Heart left ventricle (tissue), 13 donors: ENCODE measurements around the gene CTNNA3.

Experiments used
- POLR2A ChIP-seq, 2 donors: fragments of 450-650 bp; IDR thresholded peaks; one replicate each; pipeline ENCODE4 v1.6.1; 2017; ENCODE audit warnings: antibody characterized with exemption in 2 of 2, mild to moderate bottlenecking in 2 of 2, moderate library complexity in 2 of 2
- TF ChIP-seq, protein P1 (sequence below), 12 donors: fragments of 200-600 bp; sonication (generic) in 4 of 12; IDR thresholded peaks; one replicate each; pipeline versions ENCODE4 v1.5.0 to v1.8.0; 2018 to 2022; ENCODE audit warnings: antibody characterized with exemption in 12 of 12, mild to moderate bottlenecking in 5 of 12
- donor health status: ischemic (EF 13 %, LVEDD 7.1; RV severe dilation, severe dysfunction).
- donor health status: DM: no; HTN: yes; CAD: no.
- donor health status: DM: no; HTN: no; CAD: no.
- donor health status: ischemic (EF 25% LVEDD 6.9; RV normal size, moderate dysfunction).
- donor health status: ischemic (EF 25% LVEDD 5.7; RV mildly dilated, moderate dysfunction).
- donor health status: ischemic (EF 35%, LVEDD 5.7; RV mildly dilated, moderate dysfunction).
- donor health status: nonischemic (EF 11% LVEDD 7.7; RV severe dilation, severe dysfunction).
- donor health status: DM: yes; HTN: yes; CAD: no.
- donor health status: PGD.
- donor health status: ischemic (EF 29% LVEDD 5.4; RV normal size, mild dysfunction).
- donor health status: nonischemic (EF 23%, LVEDD 6.1; RV moderate dilation, normal function).

DNA sequence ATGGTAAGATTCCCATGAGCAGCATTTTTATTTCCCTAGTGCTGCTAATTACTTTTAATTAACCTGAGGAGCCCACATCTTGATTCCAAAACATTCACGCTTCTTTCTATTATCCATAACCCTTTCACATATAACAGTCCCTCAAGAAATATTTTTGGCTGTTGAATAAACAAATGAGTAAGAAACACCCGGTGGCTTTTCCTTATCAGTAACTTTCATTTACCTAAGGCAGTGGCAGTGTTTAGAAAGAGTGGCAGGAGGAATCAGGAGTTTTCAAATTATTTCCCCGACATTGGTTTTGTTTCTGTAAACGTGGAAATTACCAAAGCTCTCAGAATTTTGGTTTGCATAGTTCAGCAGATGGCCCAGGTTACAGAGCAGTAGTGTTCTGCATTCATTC is 1785.8 kb downstream of the CTNNA3 start:
- TF ChIP-seq, protein P1, sequence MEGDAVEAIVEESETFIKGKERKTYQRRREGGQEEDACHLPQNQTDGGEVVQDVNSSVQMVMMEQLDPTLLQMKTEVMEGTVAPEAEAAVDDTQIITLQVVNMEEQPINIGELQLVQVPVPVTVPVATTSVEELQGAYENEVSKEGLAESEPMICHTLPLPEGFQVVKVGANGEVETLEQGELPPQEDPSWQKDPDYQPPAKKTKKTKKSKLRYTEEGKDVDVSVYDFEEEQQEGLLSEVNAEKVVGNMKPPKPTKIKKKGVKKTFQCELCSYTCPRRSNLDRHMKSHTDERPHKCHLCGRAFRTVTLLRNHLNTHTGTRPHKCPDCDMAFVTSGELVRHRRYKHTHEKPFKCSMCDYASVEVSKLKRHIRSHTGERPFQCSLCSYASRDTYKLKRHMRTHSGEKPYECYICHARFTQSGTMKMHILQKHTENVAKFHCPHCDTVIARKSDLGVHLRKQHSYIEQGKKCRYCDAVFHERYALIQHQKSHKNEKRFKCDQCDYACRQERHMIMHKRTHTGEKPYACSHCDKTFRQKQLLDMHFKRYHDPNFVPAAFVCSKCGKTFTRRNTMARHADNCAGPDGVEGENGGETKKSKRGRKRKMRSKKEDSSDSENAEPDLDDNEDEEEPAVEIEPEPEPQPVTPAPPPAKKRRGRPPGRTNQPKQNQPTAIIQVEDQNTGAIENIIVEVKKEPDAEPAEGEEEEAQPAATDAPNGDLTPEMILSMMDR (IDR thresholded peaks at IDR 0.05): no peak
- TF ChIP-seq POLR2A (IDR thresholded peaks at IDR 0.05): no peak
